B cell (primary cell): Measurements from ENCODE around the gene TPCN2. TPM values are rescaled to one million over a fixed set of nuclear protein-coding genes. Genes with fewer than 3 reads are reported as not detected.

Experiments used
- ATAC-seq: fragments of 200-7000 bp; cut with Tn5 transposase; one replicate; pipeline ENCODE4 v1.10.0; 2021; ENCODE audit warnings: low read depth, mild to moderate bottlenecking, moderate number of reproducible peaks, moderate library complexity
- CTCF ChIA-PET: fragments of 350-600 bp; sonication (Branson Sonifier 250); formaldehyde crosslinking; loops from one replicate; lab custom pipeline; 2021; ENCODE audit warnings: antibody characterized with exemption, inconsistent platforms; lab: Charles Lee
- POLR2A ChIA-PET: fragments of 350-600 bp; sonication (Branson Sonifier 250); formaldehyde crosslinking; loops from one replicate; lab custom pipeline; 2021; ENCODE audit warnings: antibody characterized with exemption; lab: Charles Lee
- DNase-seq: peaks from one replicate; pipeline ENCODE4 v3.0.0; 2013
- H2AFZ ChIP-seq: 2 replicates; pipeline ENCODE4 v1.6.1; 2012; ENCODE audit warnings: mild to moderate bottlenecking, low read depth, low read length; ENCODE audit not compliant: insufficient read depth, poor library complexity, severe bottlenecking
- H3K27ac ChIP-seq, 2 donors: 1 replicate in 1 of 2; 2 replicates in 1 of 2; pipeline ENCODE4 v1.5.1; 2012 to 2013; ENCODE audit warnings: low read length in 2 of 2, mild to moderate bottlenecking in 2 of 2, moderate library complexity in 1 of 2
- H3K27me3 ChIP-seq, 4 experiments: fragments of 200-600 bp in 1 of 4; sonication (generic) in 1 of 4; replicated peaks in 1 of 4; 1 replicate in 2 of 4; 2 replicates in 2 of 4; pipeline versions ENCODE4 v1.6.1 to v1.7.0; 2013 to 2016; ENCODE audit warnings: low read length in 3 of 4, mild to moderate bottlenecking in 2 of 4, mixed read lengths in 1 of 4, moderate library complexity in 1 of 4; ENCODE audit not compliant: insufficient read depth in 4 of 4, control insufficient read depth in 3 of 4; ENCODE audit errors: control extremely low read depth in 1 of 4
- H3K36me3 ChIP-seq, 2 experiments: replicated peaks in 1 of 2; 1 replicate in 1 of 2; 2 replicates in 1 of 2; pipeline versions ENCODE4 v1.6.1 to v1.7.1; 2013; ENCODE audit warnings: low read length in 1 of 2; ENCODE audit not compliant: insufficient read depth in 2 of 2, control insufficient read depth in 1 of 2; ENCODE audit errors: control extremely low read depth in 1 of 2, extremely low read depth in 1 of 2
- H3K4me1 ChIP-seq, 2 donors: fragments of 200-600 bp in 1 of 2; sonication (generic) in 1 of 2; 1 replicate in 1 of 2; 2 replicates in 1 of 2; pipeline versions ENCODE4 v1.5.1 to v1.6.1; 2013 to 2017; ENCODE audit warnings: low read length in 2 of 2; ENCODE audit not compliant: control insufficient read depth in 2 of 2, insufficient read depth in 2 of 2
- H3K4me2 ChIP-seq: replicated peaks from 2 replicates; pipeline ENCODE3; 2012; ENCODE audit warnings: mild to moderate bottlenecking, low read depth, low read length; ENCODE audit not compliant: poor library complexity, severe bottlenecking
- H3K4me3 ChIP-seq, 5 experiments: fragments of 200-600 bp in 1 of 5; sonication (generic) in 1 of 5; 1 replicate in 3 of 5; 2 replicates in 2 of 5; pipeline versions ENCODE4 v1.5.1 to v1.7.0; 2011 to 2016; ENCODE audit warnings: low read length in 4 of 5, mild to moderate bottlenecking in 4 of 5, low read depth in 2 of 5, control low read depth in 1 of 5, moderate library complexity in 1 of 5; ENCODE audit not compliant: insufficient read depth in 1 of 5; ENCODE audit errors: control extremely low read depth in 1 of 5, extremely low read depth in 1 of 5
- H3K79me2 ChIP-seq: fragments of 200-600 bp; sonication (generic); one replicate; pipeline ENCODE4 v1.6.0; 2016; ENCODE audit warnings: low read length; ENCODE audit not compliant: control insufficient read depth, insufficient read depth
- H3K9ac ChIP-seq: fragments of 200-600 bp; sonication (generic); 2 replicates; pipeline ENCODE4 v1.6.1; 2017; ENCODE audit warnings: mild to moderate bottlenecking, low read length, moderate library complexity
- H3K9me3 ChIP-seq, 3 donors: one replicate each; pipeline versions ENCODE4 v1.6.1 to v1.7.1; 2013; ENCODE audit warnings: low read length in 2 of 3; ENCODE audit not compliant: control insufficient read depth in 2 of 3, insufficient read depth in 1 of 3; ENCODE audit errors: control extremely low read depth in 1 of 3
- H4K20me1 ChIP-seq: 2 replicates; pipeline ENCODE4 v1.6.0; 2012; ENCODE audit warnings: mild to moderate bottlenecking, low read length; ENCODE audit not compliant: insufficient read depth, control insufficient read depth, poor library complexity, severe bottlenecking
- H3K27ac Mint-ChIP-seq: one replicate; pipeline ENCODE4 v1.8.0; 2021; ENCODE audit warnings: mixed read lengths
- H3K27me3 Mint-ChIP-seq: one replicate; pipeline ENCODE4 v1.8.0; 2021; ENCODE audit warnings: mixed read lengths
- H3K4me1 Mint-ChIP-seq: one replicate; pipeline ENCODE4 v1.8.0; 2021; ENCODE audit warnings: mixed read lengths
- H3K4me3 Mint-ChIP-seq: one replicate; pipeline ENCODE4 v1.8.0; 2021; ENCODE audit warnings: mixed read lengths
- H3K9me3 Mint-ChIP-seq: one replicate; pipeline ENCODE4 v1.8.0; 2022; ENCODE audit warnings: mixed read lengths; ENCODE audit not compliant: insufficient read depth
- EZH2 ChIP-seq: IDR thresholded peaks from 2 replicates; pipeline ENCODE4 v1.6.1; 2012; ENCODE audit warnings: borderline replicate concordance, low read depth, mild to moderate bottlenecking, moderate library complexity, low read length; ENCODE audit not compliant: insufficient read depth, poor library complexity, severe bottlenecking
- WGBS: methylation state at CpG from one replicate; pipeline ENCODE4 v1.1.5; 2013; ENCODE audit warnings: missing lambda C conversion rate; ENCODE audit not compliant: insufficient coverage; 5-methylcytosine and 5-hydroxymethylcytosine counted together
- intact Hi-C: fragments of 100-400 bp; cut with micrococcal nuclease; formaldehyde crosslinking; loops from one replicate; pipeline ENCODE4 v1.10.0; 2022
- polyA plus RNA-seq: library from polyadenylated mRNA; depleted of rRNA; stranded (reverse); fragments of >200 nt; gene quantifications from 2 replicates; pipeline ENCODE4 v1.2.3, GENCODE V29; 2012
- total RNA-seq, 2 donors: library from RNA; stranded (reverse); fragments of 120-200 nt in 1 of 2; gene quantifications; 1 replicate in 1 of 2; 2 replicates in 1 of 2; pipeline versions ENCODE4 v1.2.3 to v1.2.4, GENCODE V29; 2013 to 2022
- TF ChIP-seq, protein P1 (sequence below): fragments of 200-600 bp; IDR thresholded peaks from one replicate; pipeline ENCODE4 v1.8.0; 2022; ENCODE audit warnings: antibody characterized with exemption, mild to moderate bottlenecking

TPCN2 gene
- total and polyA plus RNA-seq, 2 donors (not counting 1 experiment from before 2014, with no cell fraction given), result 16.8 to 71.4 TPM

- 80% methylated on average over 1 of the region's 2 CpGs for WGBS
- intact Hi-C loops, result no loop called here
- H3K27me3 ChIP-seq, result no peaks in the 10 kb centered on the region
- H3K4me3 ChIP-seq, result no peak overlapping the region
- peaks cover 3 to 7% (median 7%) of the 10 kb centered on the region in 3 donors for H3K9me3 ChIP-seq
- H3K36me3 ChIP-seq, result no peaks in the 10 kb centered on the region
- ATAC-seq, result no peak
- H3K9ac ChIP-seq, result no peak overlapping the region
- no peak for DNase-seq
- H3K27ac Mint-ChIP-seq, result no peak overlapping the region
- H3K79me2 ChIP-seq, result no peaks in the 10 kb centered on the region
- POLR2A ChIA-PET, result no interaction called here
- H3K27ac ChIP-seq, result no peak overlapping the region
- no peak overlapping the region for H3K4me3 Mint-ChIP-seq
- H3K9me3 Mint-ChIP-seq, result peaks cover 6% of the 10 kb centered on the region
- H4K20me1 ChIP-seq, result no peaks in the 10 kb centered on the region
- no peak overlapping the region for H3K4me2 ChIP-seq
- H3K4me1 ChIP-seq, result peaks cover 6 to 8% of the 10 kb centered on the region in 2 donors
- TF ChIP-seq, protein P1, sequence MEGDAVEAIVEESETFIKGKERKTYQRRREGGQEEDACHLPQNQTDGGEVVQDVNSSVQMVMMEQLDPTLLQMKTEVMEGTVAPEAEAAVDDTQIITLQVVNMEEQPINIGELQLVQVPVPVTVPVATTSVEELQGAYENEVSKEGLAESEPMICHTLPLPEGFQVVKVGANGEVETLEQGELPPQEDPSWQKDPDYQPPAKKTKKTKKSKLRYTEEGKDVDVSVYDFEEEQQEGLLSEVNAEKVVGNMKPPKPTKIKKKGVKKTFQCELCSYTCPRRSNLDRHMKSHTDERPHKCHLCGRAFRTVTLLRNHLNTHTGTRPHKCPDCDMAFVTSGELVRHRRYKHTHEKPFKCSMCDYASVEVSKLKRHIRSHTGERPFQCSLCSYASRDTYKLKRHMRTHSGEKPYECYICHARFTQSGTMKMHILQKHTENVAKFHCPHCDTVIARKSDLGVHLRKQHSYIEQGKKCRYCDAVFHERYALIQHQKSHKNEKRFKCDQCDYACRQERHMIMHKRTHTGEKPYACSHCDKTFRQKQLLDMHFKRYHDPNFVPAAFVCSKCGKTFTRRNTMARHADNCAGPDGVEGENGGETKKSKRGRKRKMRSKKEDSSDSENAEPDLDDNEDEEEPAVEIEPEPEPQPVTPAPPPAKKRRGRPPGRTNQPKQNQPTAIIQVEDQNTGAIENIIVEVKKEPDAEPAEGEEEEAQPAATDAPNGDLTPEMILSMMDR, result no peak
- TF ChIP-seq EZH2, result no peak
- peaks cover 9% of the 10 kb centered on the region for H3K4me1 Mint-ChIP-seq
- H3K27me3 Mint-ChIP-seq, result peaks cover 9% of the 10 kb centered on the region
- CTCF ChIA-PET, result no interaction called here
- no peak overlapping the region for H2AFZ ChIP-seq
Observed at GRCh38 chr11:69165775-69166174, 117.0 kb downstream of the TPCN2 start.

DNA sequence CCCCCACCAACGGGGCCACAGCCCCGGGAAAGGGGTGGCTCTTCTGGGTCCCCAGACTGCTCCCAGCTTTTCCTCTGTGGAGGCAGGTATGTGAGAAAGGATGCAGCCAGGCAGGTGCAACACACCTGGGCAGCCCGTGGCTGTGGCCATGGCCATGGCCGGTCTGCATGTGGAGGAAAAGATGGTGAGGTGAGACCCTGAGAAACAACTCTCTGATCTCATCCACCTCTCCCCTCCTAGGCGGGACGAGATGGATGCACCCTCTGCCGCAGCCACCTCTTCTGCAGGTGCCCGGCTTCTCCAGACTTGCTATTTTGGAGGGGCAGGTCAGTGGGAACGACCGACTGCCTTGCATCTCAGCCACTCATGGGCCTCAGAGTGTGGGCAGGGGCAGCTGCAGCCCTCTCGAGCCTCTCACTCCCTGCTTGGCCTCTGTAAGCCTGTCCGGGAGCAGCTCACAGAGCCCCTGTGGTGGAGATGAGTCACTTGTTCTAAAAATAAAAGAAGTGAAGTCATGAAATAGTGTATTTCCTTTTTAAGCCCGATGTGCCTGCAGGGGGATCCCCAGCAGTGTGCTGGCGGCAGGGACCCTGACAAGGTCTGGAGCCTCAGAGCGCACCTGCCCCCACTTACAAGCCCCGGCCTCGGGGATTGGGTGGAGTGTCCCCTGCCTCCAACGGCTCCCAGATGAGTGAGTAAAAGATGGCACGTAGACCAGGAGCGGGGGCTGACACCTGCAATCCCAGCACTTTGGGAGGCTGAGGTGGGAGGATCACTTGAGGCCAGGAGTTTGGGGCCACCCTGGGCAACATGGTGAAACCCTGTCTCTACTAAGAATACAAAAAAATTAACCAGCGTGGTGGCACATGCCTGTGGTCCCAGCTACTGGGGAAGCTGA lies 117.7 kb downstream of the TPCN2 start:
- peak overlapping the region; percentile 38 for H3K4me2 ChIP-seq
- H3K27me3 ChIP-seq, result no peaks in the 10 kb centered on the region
- H3K27ac ChIP-seq, result no peak overlapping the region
- TF ChIP-seq, protein P1, result no peak
- Mint-ChIP-seq H3K27me3 (peaks cover 9% of the 10 kb centered on the region), H3K4me1 (peaks cover 9% of the 10 kb centered on the region), H3K27ac (peak overlapping the region; percentile 28), H3K9me3 (peaks cover 6% of the 10 kb centered on the region), H3K4me3 (no peak overlapping the region)
- peaks cover 6 to 8% of the 10 kb centered on the region in 2 donors for H3K4me1 ChIP-seq
- ATAC-seq (peak; percentile 84), DNase-seq (peak; percentile 29)
- H3K79me2 ChIP-seq, result no peaks in the 10 kb centered on the region
- peaks cover 3 to 7% (median 7%) of the 10 kb centered on the region in 3 donors for H3K9me3 ChIP-seq
- intact Hi-C loops, result no loop called here
- no peak overlapping the region for H2AFZ ChIP-seq
- H4K20me1 ChIP-seq, result no peaks in the 10 kb centered on the region
- POLR2A ChIA-PET, result no interaction called here
- 36% methylated on average over 13 of the region's 21 CpGs for WGBS
- no peak overlapping the region for H3K4me3 ChIP-seq
- H3K36me3 ChIP-seq, result no peaks in the 10 kb centered on the region
- H3K9ac ChIP-seq, result no peak overlapping the region
- CTCF ChIA-PET, result no interaction called here
